Activated CD8-positive, alpha-beta T cell treated with anti-CD3 and anti-CD28 coated beads for 36 hours (primary cell): ENCODE data around the gene TERT. TPM values are rescaled to one million over a fixed set of nuclear protein-coding genes. Genes with fewer than 3 reads are reported as not detected.

Experiments used
- ATAC-seq: fragments of 200-7000 bp; cut with Tn5 transposase; one replicate; pipeline ENCODE4 v1.10.0; 2021; ENCODE audit warnings: mild to moderate bottlenecking, moderate library complexity
- CTCF ChIA-PET: fragments of 350-600 bp; sonication (Branson Sonifier 250); formaldehyde crosslinking; loops from one replicate; lab custom pipeline; 2021; ENCODE audit warnings: antibody characterized with exemption; lab: Charles Lee
- POLR2A ChIA-PET: fragments of 350-600 bp; sonication (Branson Sonifier 250); formaldehyde crosslinking; loops from one replicate; lab custom pipeline; 2021; ENCODE audit warnings: antibody characterized with exemption; lab: Charles Lee
- DNase-seq: peaks from one replicate; pipeline ENCODE4 v3.0.0-alpha.2; 2020
- H3K27ac Mint-ChIP-seq: one replicate; pipeline ENCODE4 v1.8.0; 2021; ENCODE audit warnings: mild to moderate bottlenecking, mixed read lengths
- H3K27me3 Mint-ChIP-seq: one replicate; pipeline ENCODE4 v1.8.0; 2021; ENCODE audit warnings: mixed read lengths
- H3K36me3 Mint-ChIP-seq: one replicate; pipeline ENCODE4 v1.8.0; 2021; ENCODE audit warnings: low read depth, mixed read lengths
- H3K4me1 Mint-ChIP-seq: one replicate; pipeline ENCODE4 v1.8.0; 2021; ENCODE audit warnings: low read depth, mixed read lengths
- H3K4me3 Mint-ChIP-seq: one replicate; pipeline ENCODE4 v1.8.0; 2021; ENCODE audit warnings: mild to moderate bottlenecking, moderate library complexity, mixed read lengths
- H3K9me3 Mint-ChIP-seq: one replicate; pipeline ENCODE4 v1.8.0; 2021; ENCODE audit warnings: mixed read lengths
- CTCF ChIP-seq: fragments of 200-600 bp; IDR thresholded peaks from one replicate; pipeline ENCODE4 v1.8.0; 2022; ENCODE audit warnings: antibody characterized with exemption, mild to moderate bottlenecking
- intact Hi-C: fragments of 100-400 bp; cut with micrococcal nuclease; formaldehyde crosslinking; loops from one replicate; pipeline ENCODE4 v1.10.0; 2022
- total RNA-seq, 2 experiments: library from RNA; stranded (reverse); gene quantifications; one replicate each; pipeline ENCODE4 v1.2.3, GENCODE V29; 2021

TERT gene
- total RNA-seq, 2 experiments from 2014 or later: 12.5 to 12.7 TPM

- intact Hi-C loops: no loop called here
- no peak for DNase-seq
- Mint-ChIP-seq H3K9me3 (no peaks in the 10 kb centered on the region), H3K4me3 (no peak overlapping the region), H3K4me1 (no peaks in the 10 kb centered on the region), H3K27ac (no peak overlapping the region), H3K36me3 (no peaks in the 10 kb centered on the region), H3K27me3 (peaks cover 7% of the 10 kb centered on the region)
- TF ChIP-seq CTCF: no peak
- CTCF ChIA-PET: no interaction called here
- POLR2A ChIA-PET: no interaction called here
- ATAC-seq: no peak
These were observed 51.3 kb downstream of the TERT start for GRCh38 chr5:1243487-1244130.

GRCh38 chr5:1242733-1243486 is 52.0 kb downstream of the TERT start:
- intact Hi-C loops: no loop called here
- H3K36me3 Mint-ChIP-seq: no peaks in the 10 kb centered on the region
- DNase-seq (no peak), ATAC-seq (no peak)
- H3K4me1 Mint-ChIP-seq: no peaks in the 10 kb centered on the region
- H3K27me3 Mint-ChIP-seq: peaks cover 7% of the 10 kb centered on the region
- H3K9me3 Mint-ChIP-seq: no peaks in the 10 kb centered on the region
- POLR2A ChIA-PET: no interaction called here
- CTCF ChIA-PET: no interaction called here
- no peak for TF ChIP-seq CTCF
- H3K4me3 Mint-ChIP-seq: no peak overlapping the region
- no peak overlapping the region for H3K27ac Mint-ChIP-seq

- POLR2A ChIA-PET: no interaction called here
- no peaks in the 10 kb centered on the region for H3K36me3 Mint-ChIP-seq
- intact Hi-C loops: no loop called here
These were observed 53.3 kb downstream of the TERT start for GRCh38 chr5:1241509-1242080.

GRCh38 chr5:1240496-1241260 is 54.2 kb downstream of the TERT start:
- ATAC-seq (no peak), DNase-seq (no peak)
- Mint-ChIP-seq H3K27ac (no peak overlapping the region), H3K9me3 (peaks cover 12% of the 10 kb centered on the region), H3K27me3 (no peaks in the 10 kb centered on the region), H3K4me1 (no peaks in the 10 kb centered on the region), H3K36me3 (no peaks in the 10 kb centered on the region), H3K4me3 (no peak overlapping the region)
- intact Hi-C loops: no loop called here
- POLR2A ChIA-PET: no interaction called here
- CTCF ChIA-PET: no interaction called here
- no peak for TF ChIP-seq CTCF

More at GRCh38 chr5:1241509-1242080, 53.3 kb downstream of the TERT start:
- no peak for ATAC-seq
- no peak for DNase-seq
- Mint-ChIP-seq H3K4me3 (no peak overlapping the region), H3K4me1 (no peaks in the 10 kb centered on the region), H3K9me3 (peaks cover 2% of the 10 kb centered on the region), H3K27me3 (no peaks in the 10 kb centered on the region), H3K27ac (no peak overlapping the region)
- CTCF ChIA-PET: no interaction called here
- TF ChIP-seq CTCF: no peak
